Endothelial cell of hepatic sinusoid (primary cell): ENCODE data around the gene LRP1.

Experiments used
- in situ Hi-C: cut with HindIII; loops from 2 replicates; pipeline ENCODE4 v1.10.0; 2017; ENCODE audit warnings: low sequenced_read_pairs

Gene LRP1

GRCh38 chr12:57187222-57188089 lies 59.2 kb downstream of the LRP1 start:
- in situ Hi-C loops: no loop called here

DNA sequence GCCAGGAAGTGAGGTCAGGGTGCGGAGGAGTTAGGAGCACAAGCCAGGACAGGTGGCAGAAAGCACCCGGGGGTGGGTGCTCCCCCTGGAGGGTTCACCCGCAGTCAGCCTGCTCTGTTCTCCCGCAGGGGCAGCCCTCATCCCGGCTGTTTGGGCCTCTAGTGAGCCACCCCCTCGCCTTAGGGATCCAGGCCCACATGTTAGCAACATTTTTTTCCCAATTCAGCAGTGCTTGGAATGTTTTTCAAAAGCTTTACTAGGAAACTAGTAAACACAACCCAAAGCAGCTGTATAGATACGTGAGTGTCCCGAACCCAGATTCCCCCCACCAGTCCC lies 59.8 kb downstream of the LRP1 start:
- in situ Hi-C loops: no loop called here

DNA sequence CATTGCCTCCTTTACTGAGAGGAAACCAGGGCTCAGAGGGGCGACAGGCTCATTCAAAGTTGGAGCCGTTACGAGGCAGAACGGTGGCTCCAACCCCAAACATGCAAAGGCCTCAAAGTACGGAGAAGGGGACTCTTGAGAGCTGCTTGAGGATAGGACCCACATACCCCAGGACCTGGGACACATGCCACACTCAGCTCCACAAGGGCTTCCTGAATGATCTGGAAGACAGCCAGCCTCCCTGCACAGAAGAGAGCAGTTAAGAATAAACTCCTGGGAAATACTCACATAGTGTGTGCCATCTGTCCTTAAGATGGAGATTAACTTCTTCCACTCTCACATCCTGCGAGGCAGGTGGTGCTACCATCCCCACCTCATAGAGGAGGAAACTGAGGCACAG lies 61.8 kb downstream of the LRP1 start:
- in situ Hi-C loops: no loop called here

- in situ Hi-C loops: no loop called here
Measured at GRCh38 chr12:57190821-57191220, 62.5 kb downstream of the LRP1 start.

DNA sequence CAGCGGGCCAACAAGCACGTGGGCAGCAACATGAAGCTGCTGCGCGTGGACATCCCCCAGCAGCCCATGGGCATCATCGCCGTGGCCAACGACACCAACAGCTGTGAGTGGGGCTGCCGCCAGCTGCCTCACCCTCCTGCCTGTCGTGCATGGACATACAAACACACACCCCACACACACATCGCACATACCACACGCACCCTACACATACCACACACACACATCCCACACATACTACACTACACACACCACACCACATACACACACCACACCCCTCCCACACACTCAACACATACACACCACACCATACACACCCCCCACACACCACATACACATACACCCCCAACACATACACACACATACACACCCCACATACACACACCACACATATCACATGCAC lies 63.1 kb downstream of the LRP1 start:
- in situ Hi-C loops: no loop called here

DNA sequence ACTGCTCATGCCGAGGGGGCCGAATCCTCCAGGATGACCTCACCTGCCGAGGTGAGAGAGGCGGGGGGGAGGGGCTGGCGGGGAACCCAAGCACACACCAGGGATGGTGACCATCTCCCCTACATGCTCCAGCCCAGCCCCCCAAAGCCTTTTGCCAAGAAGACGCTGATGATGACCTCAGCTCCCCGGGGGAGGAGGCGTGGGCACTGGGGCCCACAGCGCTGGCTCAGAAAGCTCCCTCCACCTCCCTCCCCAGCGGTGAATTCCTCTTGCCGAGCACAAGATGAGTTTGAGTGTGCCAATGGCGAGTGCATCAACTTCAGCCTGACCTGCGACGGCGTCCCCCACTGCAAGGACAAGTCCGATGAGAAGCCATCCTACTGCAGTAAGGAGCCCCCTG lies 64.6 kb downstream of the LRP1 start:
- in situ Hi-C loops: no loop called here

DNA sequence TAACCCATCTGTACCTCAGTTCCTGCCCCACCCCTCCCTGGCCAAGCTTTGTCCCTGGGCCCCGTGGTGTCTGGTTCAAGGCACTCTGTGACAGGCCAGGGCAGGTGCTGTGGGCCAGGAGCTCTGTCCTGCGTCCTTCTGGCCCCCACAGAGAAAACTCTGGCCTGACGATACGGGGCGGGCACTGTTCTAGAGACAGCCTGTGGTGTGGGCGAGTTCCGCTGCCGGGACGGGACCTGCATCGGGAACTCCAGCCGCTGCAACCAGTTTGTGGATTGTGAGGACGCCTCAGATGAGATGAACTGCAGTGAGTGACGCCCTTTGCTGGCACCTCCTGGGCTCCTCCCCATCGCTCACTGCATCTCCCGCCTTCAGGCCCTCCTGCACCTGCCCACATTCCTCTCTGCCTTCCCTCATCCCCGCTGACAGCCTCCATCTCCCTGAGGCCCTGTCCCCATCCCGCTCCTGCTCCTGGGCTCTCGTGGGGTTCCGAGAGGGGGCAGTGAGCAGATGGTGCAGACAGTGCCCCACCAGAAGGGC lies 65.5 kb downstream of the LRP1 start:
- in situ Hi-C loops: no loop called here

DNA sequence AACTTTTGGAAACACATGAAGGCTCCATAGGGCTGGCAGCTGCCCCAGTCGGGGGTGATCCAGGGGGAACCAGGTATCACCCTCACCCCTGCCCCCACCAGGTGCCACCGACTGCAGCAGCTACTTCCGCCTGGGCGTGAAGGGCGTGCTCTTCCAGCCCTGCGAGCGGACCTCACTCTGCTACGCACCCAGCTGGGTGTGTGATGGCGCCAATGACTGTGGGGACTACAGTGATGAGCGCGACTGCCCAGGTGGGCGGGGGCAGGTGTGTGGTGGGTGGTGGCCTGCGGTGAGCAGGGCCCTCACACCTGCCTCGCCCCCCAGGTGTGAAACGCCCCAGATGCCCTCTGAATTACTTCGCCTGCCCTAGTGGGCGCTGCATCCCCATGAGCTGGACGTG lies 66.0 kb downstream of the LRP1 start:
- in situ Hi-C loops: no loop called here

GRCh38 chr12:57195186-57195585 lies 66.9 kb downstream of the LRP1 start:
- in situ Hi-C loops: no loop called here

DNA sequence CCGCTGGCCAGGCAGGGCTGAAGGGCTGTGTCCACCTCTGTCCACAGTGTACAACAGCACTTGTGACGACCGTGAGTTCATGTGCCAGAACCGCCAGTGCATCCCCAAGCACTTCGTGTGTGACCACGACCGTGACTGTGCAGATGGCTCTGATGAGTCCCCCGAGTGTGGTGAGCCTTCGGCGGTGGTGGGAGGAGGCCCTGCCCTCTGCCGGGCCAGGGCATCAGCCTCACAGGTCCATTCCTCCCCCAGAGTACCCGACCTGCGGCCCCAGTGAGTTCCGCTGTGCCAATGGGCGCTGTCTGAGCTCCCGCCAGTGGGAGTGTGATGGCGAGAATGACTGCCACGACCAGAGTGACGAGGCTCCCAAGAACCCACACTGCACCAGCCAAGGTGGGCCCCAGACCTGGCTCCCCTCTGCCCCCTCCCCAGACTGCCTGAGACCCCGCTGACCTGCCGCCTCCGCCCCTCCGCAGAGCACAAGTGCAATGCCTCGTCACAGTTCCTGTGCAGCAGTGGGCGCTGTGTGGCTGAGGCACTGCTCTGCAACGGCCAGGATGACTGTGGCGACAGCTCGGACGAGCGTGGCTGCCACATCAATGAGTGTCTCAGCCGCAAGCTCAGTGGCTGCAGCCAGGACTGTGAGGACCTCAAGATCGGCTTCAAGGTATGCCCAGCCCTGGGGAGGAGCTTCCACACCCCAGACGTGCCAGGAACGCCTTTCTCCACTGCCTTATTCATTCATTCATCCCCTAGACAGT lies 67.5 kb downstream of the LRP1 start:
- in situ Hi-C loops: no loop called here

- in situ Hi-C loops: no loop called here
Measured at GRCh38 chr12:57196439-57196838, 68.2 kb downstream of the LRP1 start.

DNA sequence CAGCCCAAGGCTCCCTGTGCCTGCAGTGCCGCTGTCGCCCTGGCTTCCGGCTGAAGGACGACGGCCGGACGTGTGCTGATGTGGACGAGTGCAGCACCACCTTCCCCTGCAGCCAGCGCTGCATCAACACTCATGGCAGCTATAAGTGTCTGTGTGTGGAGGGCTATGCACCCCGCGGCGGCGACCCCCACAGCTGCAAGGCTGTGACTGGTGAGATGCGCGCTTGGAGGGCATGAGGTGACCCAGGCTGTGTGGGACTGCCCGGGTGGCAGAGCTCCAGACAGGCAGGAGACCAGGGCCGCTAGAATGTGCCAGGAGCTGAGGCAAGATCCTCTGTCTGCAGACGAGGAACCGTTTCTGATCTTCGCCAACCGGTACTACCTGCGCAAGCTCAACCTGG lies 68.7 kb downstream of the LRP1 start:
- in situ Hi-C loops: no loop called here

DNA sequence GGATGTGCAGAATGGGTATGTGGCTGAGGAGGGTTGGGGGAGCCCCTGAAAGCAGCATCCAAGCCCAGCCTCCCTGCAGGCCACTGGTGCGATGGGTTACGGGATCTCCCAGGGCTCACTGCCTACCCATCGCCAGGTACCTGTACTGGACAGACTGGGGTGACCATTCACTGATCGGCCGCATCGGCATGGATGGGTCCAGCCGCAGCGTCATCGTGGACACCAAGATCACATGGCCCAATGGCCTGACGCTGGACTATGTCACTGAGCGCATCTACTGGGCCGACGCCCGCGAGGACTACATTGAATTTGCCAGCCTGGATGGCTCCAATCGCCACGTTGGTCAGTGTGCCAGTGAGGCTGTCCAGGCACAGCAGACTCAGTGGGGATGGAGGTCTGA lies 70.0 kb downstream of the LRP1 start:
- in situ Hi-C loops: no loop called here

- in situ Hi-C loops: no loop called here
Measured at GRCh38 chr12:57199191-57199590, 70.9 kb downstream of the LRP1 start.

- in situ Hi-C loops: no loop called here
Measured at GRCh38 chr12:57200497-57200896, 72.2 kb downstream of the LRP1 start.

GRCh38 chr12:57201219-57201618 lies 72.9 kb downstream of the LRP1 start:
- in situ Hi-C loops: no loop called here

GRCh38 chr12:57201631-57202030 lies 73.3 kb downstream of the LRP1 start:
- in situ Hi-C loops: no loop called here

DNA sequence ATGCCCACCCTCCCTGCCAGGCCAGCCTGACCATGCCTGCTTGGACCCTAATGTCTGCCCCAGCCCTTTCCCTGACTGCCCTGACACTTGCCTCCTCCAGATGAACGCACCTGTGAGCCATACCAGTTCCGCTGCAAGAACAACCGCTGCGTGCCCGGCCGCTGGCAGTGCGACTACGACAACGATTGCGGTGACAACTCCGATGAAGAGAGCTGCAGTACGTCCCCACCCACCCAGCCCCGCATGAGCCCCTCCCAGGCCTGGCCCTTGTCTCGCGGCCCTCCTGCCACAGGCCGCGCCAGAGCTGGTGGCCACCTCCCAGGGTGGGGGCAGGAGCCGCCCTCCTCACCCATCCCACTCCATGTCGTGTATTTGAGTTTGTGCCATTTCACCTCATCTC lies 74.0 kb downstream of the LRP1 start:
- in situ Hi-C loops: no loop called here

- in situ Hi-C loops: no loop called here
Measured at GRCh38 chr12:57203201-57203600, 74.9 kb downstream of the LRP1 start.

- in situ Hi-C loops: no loop called here
Measured at GRCh38 chr12:57203791-57204190, 75.5 kb downstream of the LRP1 start.

DNA sequence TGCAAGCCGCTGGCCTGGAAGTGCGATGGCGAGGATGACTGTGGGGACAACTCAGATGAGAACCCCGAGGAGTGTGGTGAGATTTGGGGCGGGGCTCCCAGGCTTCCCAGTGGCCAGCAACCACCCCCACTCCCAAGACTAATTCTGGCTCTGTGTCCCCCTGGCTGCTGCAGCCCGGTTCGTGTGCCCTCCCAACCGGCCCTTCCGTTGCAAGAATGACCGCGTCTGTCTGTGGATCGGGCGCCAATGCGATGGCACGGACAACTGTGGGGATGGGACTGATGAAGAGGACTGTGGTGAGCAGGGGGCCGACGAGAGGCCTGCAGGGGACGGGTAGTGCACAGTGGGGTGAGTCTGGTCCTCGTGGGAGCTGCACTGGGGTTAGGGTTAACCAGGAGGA lies 76.2 kb downstream of the LRP1 start:
- in situ Hi-C loops: no loop called here

GRCh38 chr12:57205186-57205585 lies 76.9 kb downstream of the LRP1 start:
- in situ Hi-C loops: no loop called here
